ENCODE data around the gene PFDN1. TPM values are rescaled to one million over a fixed set of nuclear protein-coding genes. Genes with fewer than 3 reads are reported as not detected.
A peak's percentile ranks its signal among the peaks of the same experiment; 100 is the strongest.

Gene PFDN1
- total RNA-seq, 1 experiment from 2014 or later, result 94.1 TPM

- no peak overlapping the region for H3K4me3 ChIP-seq (ENCODE audit: low read depth, low read length, poor library complexity, severe bottlenecking)
- POLR2A ChIA-PET (ENCODE audit: low non-redundant PET), result no interaction called here
- no peak for DNase-seq (ENCODE audit: low spot score)
- no peak overlapping the region for H3K27ac ChIP-seq (ENCODE audit: low read depth, low read length, poor library complexity, severe bottlenecking)
- TF ChIP-seq CTCF (conservative IDR thresholded peaks at IDR 0.05; ENCODE audit: low read depth, low read length) (no peak), EZH2 (IDR thresholded peaks at IDR 0.05; ENCODE audit: borderline replicate concordance, low read depth, low read length, poor library complexity, severe bottlenecking) (no peak)
- H3K9me3 ChIP-seq (ENCODE audit: low read depth, low read length, poor library complexity, severe bottlenecking), result no peaks in the 10 kb centered on the region
- no TSS peak for BruUV-seq (replicated peaks)
- CTCF ChIA-PET, result no interaction called here
- H3K4me1 ChIP-seq (ENCODE audit: insufficient read depth, low read length, poor library complexity, severe bottlenecking), result peaks cover 25% of the 10 kb centered on the region
- no peaks in the 10 kb centered on the region for H3K27me3 ChIP-seq (replicated peaks; ENCODE audit: insufficient read depth, low read depth, low read length, poor library complexity)
- peaks cover under 1% of the 10 kb centered on the region for H3K36me3 ChIP-seq (ENCODE audit: insufficient read depth, low read length, poor library complexity, severe bottlenecking)
- intact Hi-C loops (cut with micrococcal nuclease; ENCODE audit: unreplicated experiment), result no loop called here
These were observed 37.8 kb upstream of the PFDN1 start for GRCh38 chr5:140340605-140341121.

- H3K27ac ChIP-seq (ENCODE audit: low read depth, low read length, poor library complexity, severe bottlenecking), result peak overlapping the region; percentile 23
- peaks cover 6% of the 10 kb centered on the region for H3K36me3 ChIP-seq (ENCODE audit: insufficient read depth, low read length, poor library complexity, severe bottlenecking)
- ChIA-PET CTCF (interaction anchor here (0.6 kb wide), 1 partner anchor 21 kb away, joined by 4 read pairs; no protein-coding TSS in a partner anchor), POLR2A (ENCODE audit: low non-redundant PET) (no interaction called here)
- TF ChIP-seq EZH2 (IDR thresholded peaks at IDR 0.05; ENCODE audit: borderline replicate concordance, low read depth, low read length, poor library complexity, severe bottlenecking) (no peak), CTCF (conservative IDR thresholded peaks at IDR 0.05; ENCODE audit: low read depth, low read length) (no peak)
- H3K4me3 ChIP-seq (ENCODE audit: low read depth, low read length, poor library complexity, severe bottlenecking), result no peak overlapping the region
- H3K4me1 ChIP-seq (ENCODE audit: insufficient read depth, low read length, poor library complexity, severe bottlenecking), result peaks cover 20% of the 10 kb centered on the region
- intact Hi-C loops (cut with micrococcal nuclease; ENCODE audit: unreplicated experiment), result no loop called here
- BruUV-seq (replicated peaks), result no TSS peak
- no peaks in the 10 kb centered on the region for H3K9me3 ChIP-seq (ENCODE audit: low read depth, low read length, poor library complexity, severe bottlenecking)
- no peaks in the 10 kb centered on the region for H3K27me3 ChIP-seq (replicated peaks; ENCODE audit: insufficient read depth, low read depth, low read length, poor library complexity)
- no peak for DNase-seq (ENCODE audit: low spot score)
These were observed 36.7 kb upstream of the PFDN1 start for GRCh38 chr5:140339636-140340035.

GRCh38 chr5:140338908-140339307 is 36.0 kb upstream of the PFDN1 start:
- H3K27me3 ChIP-seq (replicated peaks; ENCODE audit: insufficient read depth, low read depth, low read length, poor library complexity), result no peaks in the 10 kb centered on the region
- TF ChIP-seq CTCF (conservative IDR thresholded peaks at IDR 0.05; ENCODE audit: low read depth, low read length) (no peak), EZH2 (IDR thresholded peaks at IDR 0.05; ENCODE audit: borderline replicate concordance, low read depth, low read length, poor library complexity, severe bottlenecking) (no peak)
- H3K4me3 ChIP-seq (ENCODE audit: low read depth, low read length, poor library complexity, severe bottlenecking), result no peak overlapping the region
- peaks cover 20% of the 10 kb centered on the region for H3K4me1 ChIP-seq (ENCODE audit: insufficient read depth, low read length, poor library complexity, severe bottlenecking)
- BruUV-seq (replicated peaks), result no TSS peak
- H3K36me3 ChIP-seq (ENCODE audit: insufficient read depth, low read length, poor library complexity, severe bottlenecking), result peaks cover 13% of the 10 kb centered on the region
- intact Hi-C loops (cut with micrococcal nuclease; ENCODE audit: unreplicated experiment), result no loop called here
- ChIA-PET CTCF (no interaction called here), POLR2A (ENCODE audit: low non-redundant PET) (no interaction called here)
- H3K9me3 ChIP-seq (ENCODE audit: low read depth, low read length, poor library complexity, severe bottlenecking), result no peaks in the 10 kb centered on the region
- H3K27ac ChIP-seq (ENCODE audit: low read depth, low read length, poor library complexity, severe bottlenecking), result no peak overlapping the region
- no peak for DNase-seq (ENCODE audit: low spot score)

All from A673 (cell line).